Effector memory CD4-positive, alpha-beta T cell (primary cell): ENCODE measurements around the gene RASD1.

Experiments
- DNase-seq, 3 donors: peaks; one replicate each; pipeline ENCODE4 v3.0.0-alpha.2; 2020
- H3K27ac ChIP-seq: 2 replicates; pipeline ENCODE4 v1.7.0; 2013; ENCODE audit warnings: mild to moderate bottlenecking, low read length, moderate library complexity; ENCODE audit not compliant: insufficient read depth, poor library complexity, severe bottlenecking
- H3K27me3 ChIP-seq: replicated peaks from 2 replicates; pipeline ENCODE4 v1.7.0; 2013; ENCODE audit warnings: mild to moderate bottlenecking, low read length; ENCODE audit not compliant: insufficient read depth, control insufficient read depth, poor library complexity, severe bottlenecking
- H3K36me3 ChIP-seq: 2 replicates; pipeline ENCODE4 v1.7.0; 2013; ENCODE audit warnings: mild to moderate bottlenecking, low read length, moderate library complexity; ENCODE audit not compliant: control insufficient read depth, insufficient read depth
- H3K4me1 ChIP-seq: 2 replicates; pipeline ENCODE4 v1.7.0; 2013; ENCODE audit warnings: low read length, mild to moderate bottlenecking; ENCODE audit not compliant: control insufficient read depth, insufficient read depth, poor library complexity, severe bottlenecking
- H3K4me3 ChIP-seq: 2 replicates; pipeline ENCODE4 v1.7.0; 2013; ENCODE audit warnings: low read length, low read depth, mild to moderate bottlenecking; ENCODE audit not compliant: insufficient read depth, poor library complexity, severe bottlenecking
- H3K9me3 ChIP-seq: 2 replicates; pipeline ENCODE4 v1.7.0; 2013; ENCODE audit warnings: mild to moderate bottlenecking, low read length, moderate library complexity; ENCODE audit not compliant: control insufficient read depth

RASD1 gene

GRCh38 chr17:17504341-17505140 lies 8.3 kb upstream of the RASD1 start:
- H3K4me3 ChIP-seq: no peak overlapping the region
- DNase-seq: no peak
- H3K27me3 ChIP-seq: no peaks in the 10 kb centered on the region
- H3K9me3 ChIP-seq: no peaks in the 10 kb centered on the region
- H3K4me1 ChIP-seq: no peaks in the 10 kb centered on the region
- H3K36me3 ChIP-seq: no peaks in the 10 kb centered on the region
- no peak overlapping the region for H3K27ac ChIP-seq

- no peak for DNase-seq
These were observed 7.5 kb upstream of the RASD1 start for GRCh38 chr17:17503566-17504130.

GRCh38 chr17:17502741-17503565 lies 6.8 kb upstream of the RASD1 start:
- Histone ChIP-seq H3K9me3 (no peaks in the 10 kb centered on the region), H3K36me3 (no peaks in the 10 kb centered on the region), H3K27me3 (no peaks in the 10 kb centered on the region), H3K4me1 (no peaks in the 10 kb centered on the region), H3K4me3 (no peak overlapping the region), H3K27ac (no peak overlapping the region)
- no peak for DNase-seq

More at GRCh38 chr17:17503566-17504130, 7.5 kb upstream of the RASD1 start:
- H3K36me3 ChIP-seq: no peaks in the 10 kb centered on the region
- no peak overlapping the region for H3K4me3 ChIP-seq
- no peak overlapping the region for H3K27ac ChIP-seq
- no peaks in the 10 kb centered on the region for H3K27me3 ChIP-seq
- H3K9me3 ChIP-seq: no peaks in the 10 kb centered on the region
- H3K4me1 ChIP-seq: no peaks in the 10 kb centered on the region

GRCh38 chr17:17500999-17501605 lies 4.9 kb upstream of the RASD1 start:
- Histone ChIP-seq H3K9me3 (no peaks in the 10 kb centered on the region), H3K4me3 (no peak overlapping the region), H3K27me3 (no peaks in the 10 kb centered on the region), H3K27ac (no peak overlapping the region), H3K36me3 (no peaks in the 10 kb centered on the region), H3K4me1 (peaks cover 4% of the 10 kb centered on the region)
- no peak for DNase-seq

- no peaks in the 10 kb centered on the region for H3K36me3 ChIP-seq
- H3K27ac ChIP-seq: no peak overlapping the region
- no peak for DNase-seq
- H3K27me3 ChIP-seq: no peaks in the 10 kb centered on the region
- H3K4me1 ChIP-seq: peaks cover 14% of the 10 kb centered on the region
- H3K9me3 ChIP-seq: no peaks in the 10 kb centered on the region
- no peak overlapping the region for H3K4me3 ChIP-seq
These were observed 3.4 kb upstream of the RASD1 start for GRCh38 chr17:17499402-17500145.

- Histone ChIP-seq H3K4me1 (peaks cover 14% of the 10 kb centered on the region), H3K9me3 (no peaks in the 10 kb centered on the region), H3K4me3 (no peak overlapping the region), H3K36me3 (no peaks in the 10 kb centered on the region), H3K27me3 (no peaks in the 10 kb centered on the region), H3K27ac (no peak overlapping the region)
- no peak for DNase-seq
These were observed 2.6 kb upstream of the RASD1 start for GRCh38 chr17:17498606-17499301.

GRCh38 chr17:17497845-17498520 lies 1.8 kb upstream of the RASD1 start:
- Histone ChIP-seq H3K27ac (no peak overlapping the region), H3K4me1 (peaks cover 14% of the 10 kb centered on the region), H3K4me3 (no peak overlapping the region), H3K9me3 (no peaks in the 10 kb centered on the region), H3K27me3 (no peaks in the 10 kb centered on the region), H3K36me3 (no peaks in the 10 kb centered on the region)
- DNase-seq: no peak

GRCh38 chr17:17497065-17497844 lies 1.1 kb upstream of the RASD1 start:
- Histone ChIP-seq H3K27me3 (no peaks in the 10 kb centered on the region), H3K9me3 (no peaks in the 10 kb centered on the region), H3K4me3 (peak overlapping the region; percentile 65), H3K4me1 (peaks cover 14% of the 10 kb centered on the region), H3K27ac (no peak overlapping the region), H3K36me3 (no peaks in the 10 kb centered on the region)
- DNase-seq: no peak
